CD4-positive, alpha-beta T cell treated with Interferon alpha-2 for 1 hour (primary cell): ENCODE data around the gene FLG2.
"Not testable (repeated sequence)": the region's sequence is repeated elsewhere in the genome, so short reads cannot be mapped to it uniquely, and the experiment has no call there.

Experiments
- DNase-seq, 2 donors: peaks; one replicate each; pipeline ENCODE4 v3.0.0-alpha.2; 2020 to 2022

The FLG2 gene

DNA sequence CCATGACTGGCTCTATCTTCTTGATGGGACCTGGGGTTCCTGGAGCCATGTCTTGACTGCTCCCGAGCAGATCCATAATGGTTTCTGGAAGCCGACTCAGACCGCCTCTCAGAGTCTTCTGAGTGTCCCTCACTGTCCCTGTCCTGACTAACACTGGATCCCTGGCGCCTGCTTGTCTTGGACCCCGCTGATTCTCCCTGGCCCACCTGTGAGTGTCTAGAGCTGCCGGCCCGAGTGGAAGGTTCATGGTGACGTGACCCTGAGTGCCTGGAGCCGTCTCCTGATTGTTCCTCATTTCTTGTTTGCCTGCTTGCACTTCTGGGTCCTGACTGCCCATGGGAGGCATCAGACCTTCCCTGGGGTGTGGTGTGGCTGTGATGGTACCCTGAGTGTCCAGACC is 49.9 kb downstream of the FLG2 start:
- DNase-seq: no peak

DNA sequence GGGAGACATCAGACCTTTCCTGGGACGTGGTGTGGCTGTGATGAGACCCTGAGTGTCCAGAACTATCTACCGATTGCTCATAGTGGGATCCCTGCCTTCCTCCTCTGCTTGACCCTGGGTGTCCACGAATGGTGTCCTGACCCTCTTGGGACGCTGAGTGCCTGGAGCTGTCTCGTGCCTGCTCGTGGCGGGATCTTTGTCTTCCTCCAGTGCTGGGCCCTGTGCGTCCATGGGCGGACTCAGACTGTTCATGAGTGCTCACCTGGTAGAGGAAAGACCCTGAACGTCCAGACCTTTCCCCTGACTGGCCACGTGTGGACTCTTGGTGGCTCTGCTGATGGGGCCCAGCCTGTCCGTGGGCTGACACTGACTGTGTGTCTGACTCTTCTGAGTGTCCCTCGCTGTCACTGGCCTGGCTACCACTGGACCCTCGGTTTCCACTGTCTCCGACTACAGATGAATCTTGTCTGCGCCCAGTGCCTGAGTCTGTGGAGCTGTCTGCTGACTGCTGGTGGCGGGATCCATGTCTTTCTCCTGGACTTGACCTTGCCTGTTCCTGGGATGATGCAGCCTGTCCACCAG is 50.4 kb downstream of the FLG2 start:
- DNase-seq: not testable (repeated sequence)

DNA sequence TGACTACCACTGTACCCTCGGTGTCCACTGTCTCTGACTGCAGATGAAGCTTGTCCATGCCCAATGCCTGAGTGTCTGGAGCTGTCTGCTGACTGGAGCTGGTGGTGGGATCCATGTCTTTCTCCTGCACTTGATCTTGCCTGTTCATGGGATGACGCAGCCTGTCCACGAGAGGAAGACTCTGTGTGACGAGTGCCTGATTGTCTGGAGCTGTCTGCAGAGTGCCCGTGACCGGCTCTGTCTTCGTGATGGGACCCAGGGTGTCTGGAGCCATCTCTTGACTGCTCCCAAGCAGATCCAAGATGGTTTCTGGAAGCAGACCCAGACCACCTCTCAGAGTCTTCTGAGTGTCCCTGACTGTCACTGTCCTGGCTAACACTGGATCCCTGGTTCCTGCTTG is 51.0 kb downstream of the FLG2 start:
- not testable (repeated sequence) for DNase-seq

DNA sequence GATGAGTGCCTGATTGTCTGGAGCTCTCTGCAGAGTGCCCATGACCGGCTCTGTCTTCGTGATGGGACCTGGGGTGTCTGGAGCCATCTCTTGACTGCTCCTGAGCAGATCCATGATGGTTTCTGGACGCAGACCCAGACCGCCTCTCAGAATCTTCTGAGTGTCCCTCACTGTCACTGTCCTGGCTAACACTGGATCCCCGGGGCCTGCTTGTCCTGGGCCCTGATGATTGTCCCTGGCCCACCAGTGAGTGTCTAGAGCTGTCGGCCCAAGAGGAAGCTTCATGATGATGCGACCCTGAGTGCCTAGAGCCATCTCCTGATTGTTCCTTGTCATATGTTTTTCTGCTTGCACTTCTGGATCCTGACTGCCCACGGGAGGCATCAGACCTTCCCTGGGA is 51.8 kb downstream of the FLG2 start:
- not testable (repeated sequence) for DNase-seq

DNA sequence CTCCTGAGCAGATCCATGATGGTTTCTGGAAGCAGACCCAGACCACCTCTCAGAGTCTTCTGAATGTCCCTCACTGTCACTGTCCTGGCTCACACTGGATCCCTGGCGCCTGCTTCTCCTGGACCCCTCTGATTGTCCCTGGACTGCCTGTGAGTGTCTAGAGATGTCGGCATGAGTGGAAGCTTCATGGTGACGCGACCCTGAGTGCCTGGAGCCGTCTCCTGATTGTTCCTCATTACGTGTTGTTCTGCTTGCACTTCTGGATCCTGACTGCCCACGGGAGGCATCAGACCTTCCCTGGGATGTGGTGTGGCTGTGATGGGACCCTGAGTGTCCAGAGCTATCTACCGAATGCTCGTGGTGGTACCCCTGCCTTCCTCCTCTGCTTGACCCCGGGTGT is 53.7 kb downstream of the FLG2 start:
- DNase-seq: not testable (repeated sequence)

DNA sequence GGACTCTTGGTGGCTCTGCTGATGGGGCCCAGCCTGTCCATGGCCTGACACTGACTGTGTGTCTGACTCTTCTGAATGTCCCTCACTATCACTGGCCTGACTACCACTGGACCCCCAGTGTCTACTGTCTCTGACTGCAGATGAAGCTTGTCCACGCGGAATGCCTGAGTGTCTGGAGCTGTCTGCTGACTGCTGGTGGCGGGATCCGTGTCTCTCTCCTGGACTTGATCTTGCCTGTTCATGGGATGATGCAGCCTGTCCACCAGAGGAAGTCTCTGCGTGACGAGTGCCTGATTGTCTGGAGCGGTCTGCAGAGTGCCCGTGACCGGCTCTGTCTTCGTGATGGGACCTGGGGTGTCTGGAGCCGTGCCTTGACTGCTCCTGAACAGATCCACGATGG is 55.0 kb downstream of the FLG2 start:
- DNase-seq: not testable (repeated sequence)

DNA sequence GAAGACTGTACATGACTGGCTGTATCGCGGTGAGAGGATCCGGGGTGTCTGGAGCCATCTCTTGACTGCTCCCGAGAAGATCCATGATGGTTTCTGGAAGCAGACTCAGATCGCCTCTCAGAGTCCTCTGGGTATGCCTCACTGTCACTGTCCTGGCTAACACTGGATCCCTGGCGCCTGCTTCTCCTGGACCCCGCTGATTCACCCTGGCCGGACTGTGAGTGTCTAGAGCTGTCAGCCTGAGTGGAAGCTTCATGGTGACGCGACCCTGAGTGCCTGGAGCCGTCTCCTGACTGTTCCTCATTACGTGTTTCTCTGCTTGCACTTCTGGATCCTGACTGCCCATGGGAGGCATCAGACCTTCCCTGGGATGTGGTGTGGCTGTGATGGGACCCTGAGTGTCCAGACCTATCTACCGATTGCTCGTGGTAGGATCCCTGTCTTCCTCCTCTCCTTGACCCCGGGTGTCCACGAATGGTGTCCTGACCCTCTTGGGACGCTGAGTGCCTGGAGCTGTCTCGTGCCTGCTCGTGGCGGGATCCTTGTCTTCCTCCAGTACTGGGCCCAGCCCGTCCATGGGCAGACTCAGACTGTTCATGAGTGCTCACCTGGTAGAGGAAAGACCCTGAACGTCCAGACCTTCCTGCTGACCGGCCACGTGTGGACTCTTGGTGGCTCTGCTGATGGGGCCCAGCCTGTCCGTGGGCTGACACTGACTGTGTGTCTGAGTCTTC is 56.5 kb downstream of the FLG2 start:
- not testable (repeated sequence) for DNase-seq
